22Rv1 (cell line): ENCODE data around the gene KLK6.
A peak's percentile ranks its signal among the peaks of the same experiment; 100 is the strongest.

Experiments
- H3K27ac ChIP-seq: fragments of 450-650 bp; 2 replicates; pipeline ENCODE4 v1.5.1; 2017
- ZFX ChIP-seq: fragments of 450-650 bp; IDR thresholded peaks from 2 replicates; pipeline ENCODE4 v1.6.1; 2017; ENCODE audit warnings: antibody characterized with exemption, borderline replicate concordance
- TF ChIP-seq, protein P1 (sequence below): fragments of 450-650 bp; IDR thresholded peaks from 2 replicates; pipeline ENCODE4 v1.5.1; 2017; ENCODE audit warnings: mild to moderate bottlenecking

KLK6 gene

DNA sequence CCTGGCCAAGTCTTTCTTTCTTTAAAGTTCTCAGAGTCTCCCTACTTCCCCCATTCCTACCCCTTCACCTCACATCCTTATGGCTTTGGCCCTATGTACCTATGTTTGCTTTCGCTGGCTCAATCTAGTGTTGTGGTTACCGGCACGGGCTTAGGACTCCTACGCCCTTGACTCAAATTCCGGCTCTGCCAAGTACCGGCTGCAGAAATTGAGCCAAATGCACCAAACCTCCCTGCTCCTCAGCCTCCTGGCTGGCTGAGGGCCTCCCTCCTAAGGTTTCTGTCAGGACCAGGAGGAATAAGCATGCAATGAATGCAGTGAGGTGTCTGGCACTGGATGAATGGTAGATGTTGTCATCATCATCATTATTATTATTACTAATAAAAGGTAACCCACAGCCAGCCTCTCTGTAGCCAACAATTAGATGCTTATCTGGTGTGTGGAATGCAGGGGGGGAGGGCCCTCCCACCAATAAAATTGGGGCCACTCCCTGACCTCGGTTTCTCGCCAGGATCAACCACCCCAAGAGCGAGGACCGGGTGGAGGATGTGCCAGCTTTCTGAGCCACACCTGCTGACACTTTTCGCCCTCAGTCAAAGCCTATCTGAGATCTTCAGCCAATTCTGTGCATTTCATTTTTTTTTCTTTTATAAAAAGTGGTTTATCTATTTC is 37.2 kb downstream of the KLK6 start:
- TF ChIP-seq ZFX = no peak
- TF ChIP-seq, protein P1, sequence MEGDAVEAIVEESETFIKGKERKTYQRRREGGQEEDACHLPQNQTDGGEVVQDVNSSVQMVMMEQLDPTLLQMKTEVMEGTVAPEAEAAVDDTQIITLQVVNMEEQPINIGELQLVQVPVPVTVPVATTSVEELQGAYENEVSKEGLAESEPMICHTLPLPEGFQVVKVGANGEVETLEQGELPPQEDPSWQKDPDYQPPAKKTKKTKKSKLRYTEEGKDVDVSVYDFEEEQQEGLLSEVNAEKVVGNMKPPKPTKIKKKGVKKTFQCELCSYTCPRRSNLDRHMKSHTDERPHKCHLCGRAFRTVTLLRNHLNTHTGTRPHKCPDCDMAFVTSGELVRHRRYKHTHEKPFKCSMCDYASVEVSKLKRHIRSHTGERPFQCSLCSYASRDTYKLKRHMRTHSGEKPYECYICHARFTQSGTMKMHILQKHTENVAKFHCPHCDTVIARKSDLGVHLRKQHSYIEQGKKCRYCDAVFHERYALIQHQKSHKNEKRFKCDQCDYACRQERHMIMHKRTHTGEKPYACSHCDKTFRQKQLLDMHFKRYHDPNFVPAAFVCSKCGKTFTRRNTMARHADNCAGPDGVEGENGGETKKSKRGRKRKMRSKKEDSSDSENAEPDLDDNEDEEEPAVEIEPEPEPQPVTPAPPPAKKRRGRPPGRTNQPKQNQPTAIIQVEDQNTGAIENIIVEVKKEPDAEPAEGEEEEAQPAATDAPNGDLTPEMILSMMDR = no peak
- H3K27ac ChIP-seq = no peak overlapping the region

DNA sequence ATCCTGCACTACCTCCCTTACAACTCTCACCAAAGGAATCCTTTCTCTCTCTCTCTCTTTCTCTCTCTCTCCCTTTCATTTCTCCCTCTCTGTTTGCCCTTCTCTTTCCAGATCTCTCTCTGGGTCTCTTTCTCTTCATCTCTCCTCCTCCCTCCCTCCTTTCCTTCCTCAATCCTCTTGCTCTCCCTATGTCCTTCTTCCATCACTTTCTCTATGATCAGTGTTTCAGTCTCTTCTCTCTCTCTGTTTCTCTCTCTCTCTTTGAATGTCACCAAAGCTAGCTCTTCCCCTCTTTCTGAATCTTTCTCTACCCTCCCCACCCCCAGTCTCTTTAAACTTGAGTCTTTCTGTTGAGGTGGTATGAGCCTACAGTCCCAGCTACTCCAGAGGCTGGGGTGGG is 38.4 kb downstream of the KLK6 start:
- H3K27ac ChIP-seq = no peak overlapping the region
- TF ChIP-seq ZFX = no peak

DNA sequence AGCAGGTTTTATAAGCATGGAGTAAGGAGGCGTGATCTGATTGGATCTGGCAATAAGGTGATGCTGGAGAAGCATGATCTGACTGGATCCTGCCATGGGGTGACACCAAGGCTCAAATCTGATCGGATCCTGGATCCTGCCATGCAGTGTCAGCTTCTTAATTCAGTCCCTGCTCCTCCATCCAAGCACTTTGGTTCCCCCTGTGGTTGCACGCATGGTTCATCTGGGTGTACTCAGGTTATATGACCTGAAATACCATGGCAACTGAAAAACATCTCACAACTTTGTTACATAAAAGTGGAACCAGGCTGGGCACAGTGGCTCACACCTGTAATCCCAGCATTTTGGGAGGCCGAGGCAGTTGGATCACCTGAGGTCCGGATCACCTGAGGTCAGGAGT is 40.6 kb downstream of the KLK6 start:
- H3K27ac ChIP-seq = no peak overlapping the region
- TF ChIP-seq, protein P1 = no peak
- no peak for TF ChIP-seq ZFX

DNA sequence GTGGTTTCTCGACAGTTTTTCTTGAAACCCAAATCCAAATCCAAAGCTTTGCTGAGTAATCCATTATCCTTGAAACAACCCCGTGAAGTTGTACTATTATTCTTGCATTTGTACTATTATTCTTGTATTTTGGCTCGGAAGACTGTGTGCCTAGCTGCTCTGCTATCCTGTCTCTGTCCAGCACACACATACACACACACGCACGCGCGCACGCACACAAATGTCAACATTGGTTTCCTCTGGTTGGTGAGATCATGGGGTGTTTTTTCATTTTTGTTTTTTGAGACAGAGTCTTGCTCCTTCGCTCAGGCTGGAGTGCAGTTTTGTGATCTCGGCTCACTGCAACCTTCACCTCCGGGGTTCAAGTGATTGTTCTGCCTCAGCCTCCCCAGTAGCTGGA is 43.2 kb downstream of the KLK6 start:
- TF ChIP-seq ZFX = no peak
- TF ChIP-seq, protein P1 = no peak
- H3K27ac ChIP-seq = no peak overlapping the region

DNA sequence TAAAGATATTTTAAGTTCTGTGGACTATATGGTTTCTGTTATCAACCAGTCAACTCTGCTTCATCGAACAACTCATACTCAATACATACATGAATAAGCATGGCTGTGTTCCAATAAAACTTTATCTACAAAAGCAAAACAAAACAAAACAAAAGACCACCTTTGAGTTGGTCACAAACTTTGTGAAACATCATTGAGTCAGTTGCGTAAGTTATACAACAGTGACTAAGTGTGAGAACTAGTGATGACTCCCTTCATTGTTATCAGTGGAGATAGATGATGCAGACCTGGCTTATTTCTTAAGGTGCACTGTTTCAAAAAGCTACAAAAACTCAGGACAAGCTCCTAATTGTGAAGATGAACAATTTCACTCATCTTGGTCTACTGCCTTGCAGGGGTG is 43.7 kb downstream of the KLK6 start:
- H3K27ac ChIP-seq = no peak overlapping the region
- no peak for TF ChIP-seq ZFX
- TF ChIP-seq, protein P1 = no peak

DNA sequence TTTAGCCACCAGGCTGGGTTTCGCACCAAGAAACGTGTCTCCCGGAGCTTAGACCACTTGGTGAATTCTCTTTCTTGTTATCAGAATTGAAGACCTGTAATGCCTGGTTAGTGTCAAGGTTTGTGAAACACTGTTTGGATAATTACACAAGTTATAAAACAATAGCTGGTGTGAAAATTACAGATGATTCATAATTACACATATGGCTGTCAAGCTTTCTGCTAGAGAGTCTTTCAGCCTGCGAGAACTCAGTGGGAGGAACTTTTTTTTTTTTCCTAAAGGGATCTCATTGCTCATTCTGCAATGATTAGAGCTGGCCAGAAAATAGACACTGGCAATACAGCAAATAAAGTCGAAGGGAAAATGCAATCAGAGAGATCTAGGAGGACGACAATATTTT is 44.8 kb downstream of the KLK6 start:
- TF ChIP-seq, protein P1 = no peak
- TF ChIP-seq ZFX = no peak
- no peak overlapping the region for H3K27ac ChIP-seq

DNA sequence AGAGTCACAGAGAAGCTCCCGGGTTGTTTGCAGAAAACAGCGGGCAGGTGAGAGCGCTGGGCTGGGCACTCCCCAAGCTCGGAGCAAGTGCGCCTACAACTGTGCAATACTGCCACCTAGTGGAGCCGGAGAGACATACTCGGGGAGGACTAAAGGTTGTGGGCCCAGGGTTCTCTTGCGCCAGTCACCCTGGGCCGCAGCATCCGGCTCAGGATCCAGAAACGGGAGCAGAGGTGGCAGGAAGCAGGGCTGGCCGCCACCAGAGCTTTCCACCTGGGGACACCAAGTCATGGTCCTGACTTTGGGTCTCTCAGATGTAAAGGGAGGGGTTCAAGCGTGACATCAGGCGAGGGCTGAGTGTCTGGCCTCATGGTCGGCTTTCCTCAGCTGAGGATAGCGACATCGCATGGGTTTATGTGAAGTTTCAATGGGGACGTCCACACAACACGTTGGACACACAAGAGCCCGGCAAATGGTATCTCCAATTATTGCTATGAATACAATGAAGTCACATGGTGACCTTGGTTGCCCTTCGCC is 47.0 kb downstream of the KLK6 start:
- TF ChIP-seq ZFX = no peak
- TF ChIP-seq, protein P1 = peak; percentile 84
- peak overlapping the region; percentile 77 for H3K27ac ChIP-seq
